GM18507 (cell line): ENCODE results near the gene NXF1.
"Not testable (repeated sequence)": the region's sequence is repeated elsewhere in the genome, so short reads cannot be mapped to it uniquely, and the experiment has no call there.

Source experiments
- DNase-seq: peaks from one replicate; pipeline ENCODE4 v3.0.0; 2011; ENCODE audit warnings: low read depth; ENCODE audit not compliant: insufficient read length; ENCODE audit errors: extremely low spot score
- FAIRE-seq: peaks from 2 replicates; lab custom pipeline; 2011; peaks lifted over from hg19 to GRCh38; lab: Jason Lieb, UNC

The NXF1 gene

GRCh38 chr11:62805076-62805892, at the start of gene NXF1:
NXF1 (minus strand) TSS chr11:62805440; CDS start chr11:62805356, 84 bp downstream.
- FAIRE-seq, result peak; percentile 85
- peak; percentile 98 for DNase-seq

GRCh38 chr11:62854013-62854824, 49.0 kb upstream of the NXF1 start:
- DNase-seq (no peak), FAIRE-seq (no peak)

GRCh38 chr11:62853279-62853965, 48.2 kb upstream of the NXF1 start:
- no peak for DNase-seq
- FAIRE-seq, result no peak

- DNase-seq (no peak), FAIRE-seq (no peak)
Measured at GRCh38 chr11:62852523-62853188, 47.4 kb upstream of the NXF1 start.

DNA sequence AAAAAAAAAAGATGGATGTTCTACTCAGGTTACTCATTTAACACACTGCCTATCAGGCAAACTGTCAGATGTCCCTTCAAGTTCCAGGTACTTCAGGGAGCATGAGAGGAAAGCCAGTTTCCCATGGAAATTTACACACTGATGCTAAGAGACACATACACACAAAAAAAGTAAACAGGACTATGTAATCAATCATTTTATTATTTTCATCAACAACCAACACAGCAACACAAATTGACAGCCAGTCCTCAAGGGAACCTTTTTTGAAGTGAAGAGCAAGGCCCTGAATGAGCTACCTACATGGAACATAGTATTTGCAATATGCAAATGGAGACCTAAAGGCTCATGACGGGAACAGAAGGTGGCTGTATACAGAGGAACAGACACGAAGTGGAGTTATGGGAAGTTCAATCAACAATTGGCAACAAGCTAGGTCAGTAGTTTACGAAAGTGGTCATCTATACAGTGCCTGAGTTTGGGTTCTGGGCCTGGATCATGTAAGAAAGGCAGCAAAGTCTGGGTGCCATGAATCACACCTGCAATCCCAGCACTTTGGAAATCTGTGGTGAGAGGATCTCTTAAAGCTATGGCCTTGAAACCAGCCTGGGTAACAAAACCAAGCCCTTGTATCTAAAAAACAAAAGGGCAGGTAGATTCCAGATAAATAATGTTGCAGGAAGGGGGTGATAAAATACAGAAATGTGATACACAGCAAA, 46.7 kb upstream of the NXF1 start:
- FAIRE-seq, result no peak
- DNase-seq, result no peak

DNA sequence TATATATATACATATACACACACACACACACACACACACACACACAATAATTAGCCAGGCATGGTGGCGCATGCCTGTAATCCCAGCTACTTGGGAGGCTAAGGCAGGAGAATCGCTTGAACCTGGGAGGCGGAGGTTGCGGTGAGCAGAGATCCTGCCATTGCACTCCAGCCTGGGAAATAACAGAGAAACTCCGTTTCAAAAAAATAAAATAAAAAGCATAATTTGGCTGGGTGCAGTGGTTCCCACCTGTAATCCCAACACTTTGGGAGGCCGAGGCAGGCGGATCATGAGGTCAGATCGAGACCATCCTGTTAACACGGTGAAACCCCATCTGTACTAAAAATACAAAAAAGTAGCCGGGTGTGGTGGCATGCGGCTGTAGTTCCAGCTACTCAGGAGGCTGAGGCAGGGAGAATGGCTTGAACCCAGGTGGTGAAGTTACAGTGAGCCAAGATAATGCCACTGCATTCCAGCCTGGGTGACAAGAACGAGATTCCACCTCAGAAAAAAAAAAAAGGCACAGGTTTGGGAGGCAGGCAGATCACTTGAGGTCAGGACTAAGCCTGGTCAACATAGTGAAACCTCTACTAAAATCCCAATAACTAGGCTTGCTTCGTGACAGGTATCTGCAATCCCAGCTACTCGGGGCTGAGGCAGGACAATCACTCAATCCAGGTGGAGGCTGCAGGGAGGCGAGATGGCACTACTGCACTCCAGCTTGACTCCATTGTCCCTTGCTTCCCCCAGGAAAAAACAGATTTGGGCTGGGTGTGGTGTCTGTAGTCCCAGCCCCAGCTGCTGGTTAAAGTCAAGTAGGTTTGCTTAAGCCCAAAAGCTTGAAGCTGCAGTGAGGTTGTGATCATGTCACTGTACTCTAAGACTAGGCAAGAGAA, 45.9 kb upstream of the NXF1 start:
- DNase-seq (no peak), FAIRE-seq (no peak)

DNA sequence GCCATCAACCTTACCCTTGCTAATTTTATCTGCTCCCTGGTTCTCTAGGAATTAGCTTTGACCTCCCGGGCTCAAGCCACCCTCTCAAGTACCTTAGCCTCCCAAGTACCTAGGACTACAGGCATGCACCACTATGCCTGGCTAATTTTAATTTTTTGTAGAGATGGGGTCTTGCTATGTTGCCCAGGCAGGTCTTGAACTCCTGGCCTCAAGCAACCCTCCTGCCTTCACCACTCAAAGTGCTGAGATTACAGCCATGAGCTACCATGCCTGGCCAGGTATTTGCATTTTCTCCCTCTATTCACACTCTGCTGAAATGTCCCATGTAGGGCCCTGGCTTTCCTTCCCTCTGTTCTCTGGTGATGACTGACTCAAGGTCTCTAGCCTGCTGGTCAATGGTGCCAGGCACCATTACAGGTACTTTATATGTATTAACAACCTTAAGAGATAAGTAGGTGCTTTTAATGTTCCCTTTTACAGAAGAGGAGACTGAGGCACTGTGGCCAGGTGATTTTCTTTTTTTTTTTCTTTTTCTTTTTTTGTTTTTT, 42.6 kb upstream of the NXF1 start:
- no peak for FAIRE-seq
- DNase-seq, result no peak

- DNase-seq, result no peak
Measured at GRCh38 chr11:62846177-62846576, 40.9 kb upstream of the NXF1 start.

DNA sequence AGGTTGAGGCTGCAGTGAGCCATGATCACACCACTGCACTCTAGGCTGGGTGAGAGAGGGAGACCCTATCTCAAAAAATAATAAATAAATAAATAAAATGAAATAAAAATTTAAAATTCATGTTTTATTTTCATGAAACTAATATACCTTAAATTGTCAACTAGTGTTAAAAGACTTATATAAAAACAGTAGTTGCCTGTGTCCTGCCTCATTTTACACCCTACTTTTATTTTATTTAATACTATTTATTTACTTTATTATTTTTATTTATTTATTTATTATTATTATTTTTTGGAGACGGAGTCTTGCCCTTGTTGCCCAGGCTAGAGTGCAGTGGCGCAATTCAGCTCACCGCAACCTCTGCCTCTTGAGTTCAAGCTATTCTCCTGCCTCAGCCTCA, 38.9 kb upstream of the NXF1 start:
- DNase-seq (no peak), FAIRE-seq (no peak)

More at GRCh38 chr11:62846177-62846576, 40.9 kb upstream of the NXF1 start:
- no peak for FAIRE-seq

DNA sequence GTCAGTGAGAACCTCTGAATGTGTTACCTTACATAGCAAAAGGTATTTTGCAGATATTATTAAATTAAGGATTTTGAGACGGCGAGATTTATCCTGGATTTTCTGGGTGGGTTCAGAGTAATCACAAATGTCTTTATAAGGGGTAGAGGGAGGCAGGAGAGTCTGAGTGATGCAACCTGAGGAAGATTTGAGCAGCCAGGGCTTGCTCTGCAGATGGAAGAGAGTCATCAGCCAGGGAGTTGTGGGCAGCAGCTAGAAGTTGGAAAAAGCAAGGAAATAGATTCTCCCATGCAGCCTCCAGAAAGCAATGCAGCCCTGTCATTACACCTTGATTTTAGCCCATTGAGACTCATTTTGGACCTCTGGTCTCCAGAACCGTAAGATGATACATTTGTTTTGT, 38.2 kb upstream of the NXF1 start:
- no peak for FAIRE-seq

GRCh38 chr11:62842891-62843290, 37.7 kb upstream of the NXF1 start:
- not testable (repeated sequence) for FAIRE-seq, DNase-seq

More for the DNA sequence above, 38.2 kb upstream of the NXF1 start:
- no peak for DNase-seq

GRCh38 chr11:62842171-62842741, 37.0 kb upstream of the NXF1 start:
- FAIRE-seq (no peak), DNase-seq (no peak)

DNA sequence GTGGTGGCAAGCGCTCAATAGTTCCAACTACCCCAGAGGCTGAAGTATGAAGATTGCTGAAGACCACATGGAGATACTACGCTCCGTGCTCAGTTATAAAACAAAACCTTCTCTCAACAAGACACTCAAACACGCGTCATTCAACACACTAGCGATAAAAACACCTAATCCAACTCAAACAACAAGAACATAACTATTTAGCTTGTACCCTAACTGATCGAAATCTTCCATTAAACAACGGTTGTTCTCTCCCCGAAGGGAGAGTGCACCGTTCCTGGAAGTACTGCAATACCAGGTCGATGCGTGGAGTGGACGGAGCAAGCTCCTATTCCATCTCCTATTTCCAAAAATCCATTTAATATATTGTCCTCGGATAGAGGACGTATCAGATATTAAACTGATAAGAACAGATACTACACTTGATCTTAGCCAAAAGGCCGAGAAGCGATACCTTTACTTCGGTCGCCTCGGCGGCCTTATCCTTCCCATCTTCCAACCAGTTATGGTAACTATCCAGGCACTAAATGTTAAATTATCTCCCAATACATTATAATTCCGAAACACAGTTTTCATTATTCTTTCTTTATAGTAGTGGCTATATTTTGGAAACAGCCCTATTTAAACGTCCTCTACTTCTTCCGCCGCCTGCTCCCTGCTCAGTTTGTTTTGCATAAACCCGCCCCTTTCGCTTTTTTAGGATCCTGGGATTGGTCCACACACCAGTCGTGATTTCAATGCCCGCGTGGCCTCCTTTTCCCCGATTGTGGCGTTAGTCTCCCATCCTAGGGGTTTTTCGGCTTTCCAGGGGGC, 36.3 kb upstream of the NXF1 start:
- peak; percentile 88 for FAIRE-seq

GRCh38 chr11:62840721-62841360, 35.6 kb upstream of the NXF1 start:
- FAIRE-seq, DNase-seq: not testable (repeated sequence)

More for the DNA sequence above, 36.3 kb upstream of the NXF1 start:
- peak; percentile 87 for DNase-seq

GRCh38 chr11:62839050-62839945, 34.1 kb upstream of the NXF1 start, which contains the start of gene WDR74:
WDR74 (minus strand) TSS chr11:62839590; CDS start chr11:62839570, 20 bp downstream.
- FAIRE-seq, result peak; percentile 87
- DNase-seq, result peak; percentile 74
